Brain microvascular endothelial cell (primary cell): ENCODE measurements around the gene LDLRAD4.

Source experiments
- DNase-seq: peaks from one replicate; pipeline ENCODE4 v3.0.0-alpha.2; 2020
- H3K27ac ChIP-seq: fragments of 250-450 bp; sonication (Bioruptor Pico); 2 replicates; pipeline ENCODE4 v1.5.1; 2020; ENCODE audit warnings: mild to moderate bottlenecking, moderate library complexity
- H3K27me3 ChIP-seq: fragments of 250-450 bp; sonication (Bioruptor Pico); replicated peaks from 2 replicates; pipeline ENCODE4 v1.5.1; 2020; ENCODE audit warnings: mild to moderate bottlenecking
- H3K36me3 ChIP-seq: fragments of 250-450 bp; sonication (Bioruptor Pico); replicated peaks from 2 replicates; pipeline ENCODE4 v1.5.1; 2020; ENCODE audit warnings: mild to moderate bottlenecking
- H3K4me3 ChIP-seq: 2 replicates; pipeline ENCODE4 v1.5.1; 2011; ENCODE audit warnings: low read depth, mild to moderate bottlenecking, control low read depth, low read length, moderate library complexity
- in situ Hi-C: cut with HindIII; loops from 2 replicates; pipeline ENCODE4 v1.10.0; 2017; ENCODE audit warnings: low sequenced_read_pairs, low pct_ligation_motif_present
- TF ChIP-seq, protein P1 (sequence below): IDR thresholded peaks from 2 replicates; pipeline ENCODE4 v1.5.1; 2011; ENCODE audit warnings: low read depth, mild to moderate bottlenecking, moderate library complexity, low read length, control low read depth, inconsistent platforms; ENCODE audit errors: missing control alignments

Gene LDLRAD4

GRCh38 chr18:13409026-13409425, 190.5 kb downstream of the LDLRAD4 start:
- Histone ChIP-seq H3K36me3 (no peaks in the 10 kb centered on the region), H3K27me3 (no peaks in the 10 kb centered on the region), H3K4me3 (no peak overlapping the region), H3K27ac (no peak overlapping the region)
- in situ Hi-C loops: no loop called here
- DNase-seq: no peak
- TF ChIP-seq, protein P1, sequence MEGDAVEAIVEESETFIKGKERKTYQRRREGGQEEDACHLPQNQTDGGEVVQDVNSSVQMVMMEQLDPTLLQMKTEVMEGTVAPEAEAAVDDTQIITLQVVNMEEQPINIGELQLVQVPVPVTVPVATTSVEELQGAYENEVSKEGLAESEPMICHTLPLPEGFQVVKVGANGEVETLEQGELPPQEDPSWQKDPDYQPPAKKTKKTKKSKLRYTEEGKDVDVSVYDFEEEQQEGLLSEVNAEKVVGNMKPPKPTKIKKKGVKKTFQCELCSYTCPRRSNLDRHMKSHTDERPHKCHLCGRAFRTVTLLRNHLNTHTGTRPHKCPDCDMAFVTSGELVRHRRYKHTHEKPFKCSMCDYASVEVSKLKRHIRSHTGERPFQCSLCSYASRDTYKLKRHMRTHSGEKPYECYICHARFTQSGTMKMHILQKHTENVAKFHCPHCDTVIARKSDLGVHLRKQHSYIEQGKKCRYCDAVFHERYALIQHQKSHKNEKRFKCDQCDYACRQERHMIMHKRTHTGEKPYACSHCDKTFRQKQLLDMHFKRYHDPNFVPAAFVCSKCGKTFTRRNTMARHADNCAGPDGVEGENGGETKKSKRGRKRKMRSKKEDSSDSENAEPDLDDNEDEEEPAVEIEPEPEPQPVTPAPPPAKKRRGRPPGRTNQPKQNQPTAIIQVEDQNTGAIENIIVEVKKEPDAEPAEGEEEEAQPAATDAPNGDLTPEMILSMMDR: no peak

- Histone ChIP-seq H3K27ac (no peak overlapping the region), H3K4me3 (no peak overlapping the region), H3K36me3 (no peaks in the 10 kb centered on the region), H3K27me3 (no peaks in the 10 kb centered on the region)
- DNase-seq: no peak
- in situ Hi-C loops: no loop called here
- TF ChIP-seq, protein P1: no peak
Observed at GRCh38 chr18:13409997-13410396, 191.4 kb downstream of the LDLRAD4 start.

GRCh38 chr18:13410471-13410870, 191.9 kb downstream of the LDLRAD4 start:
- TF ChIP-seq, protein P1: no peak
- Histone ChIP-seq H3K36me3 (no peaks in the 10 kb centered on the region), H3K27ac (no peak overlapping the region), H3K27me3 (no peaks in the 10 kb centered on the region), H3K4me3 (no peak overlapping the region)
- no peak for DNase-seq
- in situ Hi-C loops: no loop called here

DNA sequence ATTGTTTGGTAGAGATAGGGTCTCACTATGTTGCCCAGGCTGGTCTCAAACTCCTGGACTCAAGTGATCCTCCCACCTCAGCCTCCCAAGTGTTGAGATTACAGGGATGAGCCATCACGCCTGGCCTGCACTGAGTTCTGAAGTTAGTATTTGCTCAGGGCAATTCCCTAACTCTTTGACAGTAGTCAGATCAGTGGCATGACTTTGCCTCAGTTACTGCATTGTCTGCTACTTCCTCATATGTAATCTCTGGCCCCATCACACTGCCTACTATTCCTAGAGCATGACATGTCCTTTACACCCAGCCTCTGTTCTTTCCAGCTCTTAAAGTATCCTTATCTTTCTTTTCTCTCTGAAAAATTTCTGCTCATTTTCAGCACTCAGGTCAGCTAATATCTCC, 193.5 kb downstream of the LDLRAD4 start:
- H3K36me3 ChIP-seq: no peaks in the 10 kb centered on the region
- DNase-seq: no peak

DNA sequence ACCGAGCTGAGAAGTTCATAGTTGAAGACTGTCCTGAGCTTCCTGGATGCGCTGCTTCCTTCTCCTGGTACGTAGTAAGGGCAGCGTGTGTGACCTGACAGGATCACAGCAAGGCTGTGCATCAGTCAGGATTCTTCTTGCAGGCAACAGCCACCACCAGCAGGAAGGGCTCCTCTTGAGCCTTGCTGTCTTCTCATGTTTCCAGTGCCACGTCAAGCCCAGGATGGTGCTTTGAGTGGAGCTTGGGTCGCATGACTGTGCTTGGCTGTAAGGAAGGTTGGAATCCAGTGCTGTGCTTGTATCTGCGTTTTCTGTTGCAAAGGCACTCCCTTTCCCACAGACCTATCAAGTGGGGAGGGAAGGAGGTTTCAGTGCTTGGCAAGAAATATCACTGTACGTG, 194.3 kb downstream of the LDLRAD4 start:
- Histone ChIP-seq H3K27ac (no peak overlapping the region), H3K36me3 (no peaks in the 10 kb centered on the region), H3K27me3 (no peaks in the 10 kb centered on the region), H3K4me3 (no peak overlapping the region)
- in situ Hi-C loops: no loop called here
- no peak for DNase-seq
- TF ChIP-seq, protein P1: no peak

More for the DNA sequence above, 193.5 kb downstream of the LDLRAD4 start:
- no peaks in the 10 kb centered on the region for H3K27me3 ChIP-seq
- no peak overlapping the region for H3K4me3 ChIP-seq
- TF ChIP-seq, protein P1: no peak
- no peak overlapping the region for H3K27ac ChIP-seq
- in situ Hi-C loops: no loop called here

DNA sequence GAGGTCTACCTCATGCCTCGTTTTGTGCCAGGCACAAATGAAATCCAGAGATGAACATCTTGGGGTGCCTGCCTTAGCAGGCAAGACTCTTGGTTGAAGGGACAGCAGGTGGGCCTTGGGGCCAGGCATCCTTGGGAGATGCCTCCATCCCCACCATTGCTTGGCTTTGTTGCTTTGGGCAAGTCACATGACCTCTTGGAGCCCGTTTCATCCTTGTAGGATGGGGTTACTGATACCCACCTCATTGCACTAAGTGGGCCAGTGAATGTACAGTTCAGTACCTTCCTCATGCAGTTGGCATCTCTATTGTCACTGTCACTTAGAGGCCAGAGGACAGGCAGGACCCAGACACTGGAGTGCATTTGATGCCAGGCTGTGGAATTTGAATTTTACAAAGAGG, 195.5 kb downstream of the LDLRAD4 start:
- Histone ChIP-seq H3K27me3 (no peaks in the 10 kb centered on the region), H3K27ac (no peak overlapping the region), H3K4me3 (no peak overlapping the region), H3K36me3 (no peaks in the 10 kb centered on the region)
- in situ Hi-C loops: no loop called here
- TF ChIP-seq, protein P1: no peak
- no peak for DNase-seq
